Measurements from ENCODE around the gene NPEPPS.

The NPEPPS gene

GRCh38 chr17:47630614-47631013, 99.7 kb downstream of the NPEPPS start:
- DNase-seq: no peak

GRCh38 chr17:47632991-47633390, 102.1 kb downstream of the NPEPPS start:
- DNase-seq: no peak

DNA sequence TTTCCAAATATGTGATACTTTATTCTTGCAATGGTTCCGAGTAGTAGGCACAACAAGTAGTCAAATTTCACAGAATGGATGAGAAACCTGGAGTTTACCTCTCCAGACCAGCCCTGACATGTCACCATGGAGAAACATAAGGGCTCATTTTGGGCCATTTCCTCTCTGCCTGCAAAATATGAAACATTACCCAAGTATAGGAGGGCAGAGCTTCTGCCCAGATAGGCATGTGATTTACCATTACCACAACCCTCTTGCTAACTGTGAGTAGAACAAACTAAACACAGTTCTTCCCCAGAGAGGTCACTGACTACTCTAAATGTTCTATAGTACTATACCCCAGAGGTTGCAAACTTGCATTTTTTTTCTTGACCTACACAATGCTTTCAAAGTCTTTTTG, 103.1 kb downstream of the NPEPPS start:
- no peak for DNase-seq

GRCh38 chr17:47634870-47635269, 104.0 kb downstream of the NPEPPS start:
- no peak for DNase-seq

DNA sequence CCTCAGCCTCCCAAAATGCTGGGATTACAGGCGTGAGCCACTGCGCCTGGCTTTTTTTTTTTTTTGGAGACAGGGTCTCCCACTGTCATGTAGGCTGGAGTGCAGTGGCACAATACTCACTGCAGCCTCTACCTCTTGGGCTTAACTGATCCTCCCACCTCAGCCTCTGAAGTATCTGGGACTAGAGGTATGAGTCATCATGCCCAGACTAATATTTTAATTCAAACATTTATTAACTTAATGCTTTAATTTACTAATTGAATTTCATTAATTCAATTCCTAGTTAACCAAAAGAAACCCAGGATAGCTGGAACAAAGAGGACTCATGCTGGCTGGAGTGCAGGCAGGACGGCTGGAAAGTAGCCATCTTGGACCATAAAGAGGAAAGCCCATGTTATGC, 104.8 kb downstream of the NPEPPS start:
- no peak for DNase-seq

- no peak for DNase-seq
Observed at GRCh38 chr17:47636273-47637030, 105.5 kb downstream of the NPEPPS start.

DNA sequence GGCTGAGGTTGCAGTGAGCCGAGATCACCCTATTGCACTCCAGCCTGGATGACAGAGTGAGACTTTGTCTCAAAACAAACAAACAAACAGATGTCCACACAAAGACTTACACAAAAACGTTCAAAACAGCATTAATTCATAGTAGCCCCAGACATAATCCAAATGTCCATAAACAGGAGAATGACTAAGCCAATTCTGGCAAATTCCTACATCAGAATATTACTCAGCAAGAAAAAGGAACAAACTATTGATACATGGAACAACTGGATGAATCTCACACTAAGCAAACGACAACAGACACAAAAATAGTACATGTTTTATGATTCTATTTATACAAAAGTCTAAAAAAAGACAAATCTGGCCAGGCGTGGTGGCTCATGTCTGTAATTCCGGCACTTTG, 108.0 kb downstream of the NPEPPS start:
- DNase-seq: no peak

DNA sequence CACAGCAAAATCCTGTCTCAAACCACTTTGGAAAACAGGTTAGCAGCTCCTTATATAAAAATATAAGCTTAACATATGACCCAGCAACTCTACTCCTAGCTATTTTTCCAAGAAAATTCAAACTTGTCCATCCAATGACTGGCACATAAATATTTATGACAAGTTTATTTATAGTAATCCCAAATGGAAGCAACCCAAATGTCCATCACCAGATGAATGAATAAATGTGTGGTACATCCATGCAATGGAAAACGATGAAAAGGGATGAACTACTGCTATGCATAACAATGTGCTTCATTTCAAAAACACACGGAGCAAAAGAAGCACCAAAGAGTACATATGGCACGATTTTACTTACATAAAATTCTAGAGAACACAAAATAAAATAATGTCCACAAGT, 109.2 kb downstream of the NPEPPS start:
- no peak for DNase-seq

GRCh38 chr17:47641202-47641601, 110.3 kb downstream of the NPEPPS start:
- no peak for DNase-seq

DNA sequence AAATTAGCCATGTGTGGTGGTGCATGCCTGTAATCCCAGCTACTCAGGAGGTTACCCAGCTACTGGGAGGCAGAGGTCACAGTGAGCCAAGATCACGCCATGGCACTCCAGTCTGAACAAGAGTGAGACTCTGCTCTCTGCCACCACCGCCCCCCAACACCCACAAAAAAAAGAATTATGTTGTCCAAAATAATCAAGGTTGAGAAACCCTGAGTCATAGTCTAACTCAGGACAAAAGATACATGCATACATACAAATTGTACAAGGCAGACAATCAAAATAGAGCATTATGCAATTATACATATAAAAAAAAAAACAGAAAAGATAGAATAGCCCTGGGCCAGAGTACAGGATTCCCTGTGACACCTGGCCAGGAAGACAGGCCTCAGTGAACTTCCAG, 112.2 kb downstream of the NPEPPS start:
- DNase-seq: no peak

DNA sequence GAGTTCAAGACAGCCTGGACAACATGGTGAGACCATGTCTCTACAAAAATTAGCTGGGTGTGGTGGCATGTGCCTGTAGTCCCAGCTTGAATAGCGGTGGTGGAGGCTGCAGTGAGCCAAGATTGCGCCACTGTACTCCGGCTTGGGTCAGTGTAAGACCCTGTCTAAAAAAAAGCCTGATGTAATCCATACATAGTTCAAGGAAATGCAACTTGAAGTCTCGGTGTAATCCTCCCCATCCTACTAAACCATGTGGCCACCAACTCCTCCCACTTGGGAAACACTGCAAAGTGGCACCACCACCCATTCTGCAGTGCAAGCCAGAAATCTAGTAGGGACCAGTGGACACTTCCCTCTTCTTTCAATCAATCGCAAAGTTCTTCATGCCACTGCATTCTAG, 113.4 kb downstream of the NPEPPS start:
- DNase-seq: no peak

DNA sequence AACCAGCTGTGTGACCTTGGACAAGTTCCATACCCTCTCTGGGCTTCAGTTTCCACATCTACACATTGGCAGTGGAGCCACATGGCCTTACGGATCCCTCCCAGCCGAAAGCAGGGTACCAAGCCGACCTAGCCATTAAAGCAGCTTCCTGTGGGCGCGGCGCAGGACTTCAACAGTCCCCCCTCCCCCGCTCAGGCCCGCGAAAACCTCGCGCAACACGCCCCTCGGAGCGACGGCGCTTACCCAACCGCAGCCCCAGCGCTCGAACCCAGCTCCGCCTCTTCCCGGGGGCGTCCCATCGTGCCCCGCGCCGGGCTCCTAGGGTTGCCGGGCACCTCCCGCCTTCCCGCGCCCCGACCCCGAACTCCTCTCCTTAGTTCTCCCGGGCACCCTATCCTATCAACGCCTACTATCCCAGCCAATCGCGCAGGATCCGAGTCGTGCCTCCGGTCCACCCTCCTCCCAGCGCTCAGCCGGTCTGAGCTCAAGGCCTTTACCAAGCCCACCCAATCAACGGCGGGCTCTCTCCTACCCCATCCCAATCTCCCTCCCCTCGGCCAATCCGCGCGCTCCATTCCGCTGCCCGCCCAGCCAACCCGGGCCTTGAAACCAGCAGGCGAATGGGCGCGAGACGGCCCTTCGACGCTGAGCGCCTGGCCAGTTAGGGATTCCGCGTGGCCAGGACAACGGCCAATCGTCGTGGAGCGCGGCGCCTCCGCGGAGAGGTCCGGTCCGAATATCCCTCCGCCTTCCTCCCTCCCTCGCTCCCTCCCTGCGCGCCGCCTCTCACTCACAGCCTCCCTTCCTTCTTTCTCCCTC, 118.5 kb downstream of the NPEPPS start, which contains the start of gene KPNB1:
TSS of gene KPNB1 (plus strand) at position 767 of the 819 bp plus-strand sequence. CDS start 326 bp downstream, outside the sequence.
- DNase-seq: peak; percentile 91

- DNase-seq: no peak
Observed at GRCh38 chr17:47649972-47650524, 119.1 kb downstream of the NPEPPS start.

- peak; percentile 73 for DNase-seq
Observed at GRCh38 chr17:47650525-47651522, 119.9 kb downstream of the NPEPPS start.

DNA sequence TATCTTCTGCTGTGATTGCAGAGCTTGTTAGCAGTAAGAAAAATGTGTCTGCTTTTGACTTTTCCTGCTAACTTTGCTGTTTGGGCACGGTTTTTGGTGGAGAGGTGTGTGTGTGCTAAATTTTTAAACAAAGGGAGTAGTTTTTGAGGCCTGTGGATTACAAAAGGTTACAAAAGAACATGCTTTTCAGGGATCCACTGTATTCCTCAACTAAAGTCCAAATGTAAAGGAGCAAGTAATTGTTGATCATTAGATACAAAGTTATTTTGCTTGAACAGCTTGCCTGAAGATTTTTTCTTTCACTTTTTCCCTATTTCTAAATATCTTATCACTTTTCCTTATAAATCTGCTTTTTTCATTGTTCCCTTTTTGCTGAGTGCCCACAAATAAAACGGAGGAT, 120.8 kb downstream of the NPEPPS start:
- DNase-seq: no peak

- DNase-seq: no peak
Observed at GRCh38 chr17:47652570-47652969, 121.7 kb downstream of the NPEPPS start.

DNA sequence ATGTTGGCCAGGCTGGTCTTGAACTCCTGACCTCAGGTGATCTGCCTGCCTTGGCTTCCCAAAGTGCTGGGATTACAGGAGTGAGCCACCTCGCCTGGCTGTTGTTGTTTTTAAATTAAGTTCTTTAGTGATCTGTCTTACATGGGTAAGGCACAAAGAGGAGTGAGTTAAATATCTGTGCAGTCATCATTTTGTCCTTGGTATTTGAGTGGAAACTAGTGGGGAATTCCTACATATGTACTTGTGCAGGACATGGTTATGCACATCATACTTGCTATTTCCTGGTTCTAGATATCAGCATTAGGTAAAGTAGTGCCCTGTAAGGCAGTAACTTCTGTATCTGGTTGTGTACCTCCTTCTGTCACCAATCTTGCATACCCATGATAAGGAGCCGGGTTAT, 122.5 kb downstream of the NPEPPS start:
- no peak for DNase-seq

DNA sequence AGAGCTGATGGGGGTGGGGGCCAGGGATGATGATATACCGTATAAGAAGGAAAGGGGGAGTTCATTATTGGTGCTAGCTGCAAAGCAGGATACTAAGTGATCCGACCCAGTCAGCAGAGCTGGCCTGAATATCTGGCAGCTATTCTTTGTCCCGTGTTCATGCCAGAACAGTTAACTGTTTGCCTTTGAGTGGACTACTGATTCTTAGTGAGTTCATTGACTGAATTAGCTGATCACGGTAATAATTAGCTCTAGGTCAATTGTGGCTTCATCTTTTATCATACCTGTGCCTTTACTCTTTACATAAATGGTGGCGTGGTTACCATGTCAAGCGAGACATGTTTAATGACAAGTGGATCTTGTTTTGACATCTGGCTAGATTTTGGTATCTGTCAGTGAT, 124.1 kb downstream of the NPEPPS start:
- DNase-seq: no peak

- DNase-seq: no peak
Observed at GRCh38 chr17:47660064-47660492, 129.2 kb downstream of the NPEPPS start.

GRCh38 chr17:47663912-47664623, 133.2 kb downstream of the NPEPPS start:
- peak; percentile 11 for DNase-seq

- no peak for DNase-seq
Observed at GRCh38 chr17:47664624-47664941, 133.7 kb downstream of the NPEPPS start.

DNA sequence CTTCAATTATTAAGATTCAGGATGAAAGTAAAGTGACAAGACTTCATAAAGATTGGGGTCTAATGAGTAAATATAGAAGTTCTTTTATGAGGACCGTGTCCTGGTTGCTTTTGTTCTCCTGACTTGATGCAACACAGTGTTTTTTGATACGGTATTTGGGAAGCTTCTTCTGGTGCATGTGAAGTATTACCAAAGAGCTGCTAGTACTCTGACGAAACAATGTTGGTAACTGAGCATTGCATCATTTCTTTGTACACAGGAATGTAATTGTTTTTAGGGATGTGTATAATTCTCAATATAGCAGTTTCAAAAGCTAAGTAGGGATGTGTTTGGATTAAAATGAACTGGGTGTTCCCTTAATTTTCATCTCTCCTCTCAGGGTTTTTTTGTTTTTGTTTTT, 134.7 kb downstream of the NPEPPS start:
- no peak for DNase-seq
